T-helper 1 cell treated with Interleukin-12 subunit alpha and Interleukin-12 subunit beta and Interleukin-4 antibody, amounts not matched to agents 30 ng/mL and 1 ng/mL, for 36 hours (primary cell): ENCODE data around the gene CCR9. TPM values are rescaled to one million over a fixed set of nuclear protein-coding genes. Genes with fewer than 3 reads are reported as not detected.

Source experiments
- intact Hi-C: fragments of 100-400 bp; cut with micrococcal nuclease; formaldehyde crosslinking; loops from one replicate; pipeline ENCODE4 v1.15.1; 2024
- total RNA-seq: library from RNA; stranded (reverse); gene quantifications from 2 replicates; pipeline ENCODE4 v1.2.3, GENCODE V29; 2022

CCR9 gene
- total RNA-seq, 1 donor from 2014 or later = not detected

DNA sequence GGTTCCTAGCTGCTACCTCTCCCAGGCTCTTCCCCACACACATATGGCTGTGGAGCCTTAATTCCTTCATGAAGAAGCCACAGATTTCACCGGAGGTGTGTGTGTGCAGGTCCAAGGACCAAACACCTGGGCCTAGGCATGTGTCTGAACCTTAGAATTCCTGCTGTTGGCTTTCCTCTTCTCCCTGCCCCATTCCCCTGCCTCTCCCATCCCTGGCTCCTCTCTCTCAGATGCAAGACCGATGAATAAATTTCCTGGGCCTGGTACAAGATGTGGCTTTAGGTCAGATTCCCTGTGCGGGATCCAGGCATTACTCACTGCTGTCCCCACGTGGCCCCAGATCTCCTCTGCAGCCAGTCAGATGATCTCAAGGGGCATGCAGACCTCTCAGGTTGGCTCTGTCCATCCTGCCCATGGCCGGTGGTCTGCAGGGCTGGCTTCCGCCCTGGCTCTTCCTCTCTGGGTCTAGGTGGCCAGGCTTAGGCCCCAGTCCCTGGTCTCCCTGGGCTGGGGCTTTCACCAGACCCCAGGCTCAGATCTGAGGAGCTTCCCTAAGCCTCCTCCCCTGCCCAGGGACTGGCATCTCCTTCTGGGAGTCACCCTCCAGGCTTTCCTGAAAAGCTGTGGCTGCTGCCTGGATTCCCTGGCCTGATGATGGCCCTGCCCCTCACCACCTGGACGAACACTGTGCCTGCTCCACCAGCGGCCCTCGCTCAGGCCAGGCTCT, 20.5 kb downstream of the CCR9 start:
- intact Hi-C loops = loop anchor here (5.0 kb wide), 1 partner anchor 65 kb away; the partner anchor contains the start of gene LZTFL1

DNA sequence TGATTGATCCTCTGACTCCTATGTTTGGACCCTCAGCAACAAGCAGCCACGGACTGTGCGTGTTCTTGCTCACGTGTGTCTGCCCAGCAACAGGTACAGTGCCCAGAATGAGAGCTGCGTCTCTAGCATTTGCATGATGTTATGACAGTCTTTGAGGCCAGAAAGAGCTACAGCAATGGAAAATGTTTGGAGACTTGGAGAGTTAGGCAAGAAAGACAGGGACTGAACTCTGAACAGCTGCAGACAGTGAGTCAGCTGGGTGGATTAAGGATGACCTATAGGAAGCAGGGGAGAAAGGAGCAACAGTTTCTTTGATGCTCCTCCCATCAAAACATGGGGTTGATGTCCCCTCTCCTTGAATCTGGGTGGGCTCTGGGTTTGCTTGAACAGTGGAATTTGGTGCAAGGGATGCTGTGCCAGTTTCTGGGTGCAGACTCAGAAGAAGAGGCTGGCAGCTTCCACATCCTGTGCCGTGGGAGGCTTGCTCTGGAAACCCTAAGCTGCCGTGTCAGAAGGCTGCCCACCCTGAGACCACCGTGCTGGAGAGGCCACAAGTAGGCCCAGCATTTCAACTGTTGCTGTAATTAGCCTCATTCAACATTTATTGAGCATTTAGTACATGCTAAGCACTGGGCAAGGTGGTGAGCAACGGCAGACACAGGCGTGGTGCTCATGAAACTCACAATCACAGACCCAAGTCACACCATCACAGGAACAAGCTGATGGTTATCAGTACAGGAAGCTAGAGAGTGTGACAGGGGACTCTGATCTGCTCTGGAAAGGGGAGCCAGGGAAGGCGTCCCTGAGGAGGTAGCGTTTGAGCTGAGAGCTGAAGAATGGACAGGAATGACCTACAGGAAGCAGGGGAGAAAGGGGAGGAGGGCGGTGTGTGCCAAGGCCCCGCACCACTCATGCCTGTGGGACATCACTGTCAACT, 21.7 kb downstream of the CCR9 start:
- intact Hi-C loops = loop anchor here (1.0 to 5.0 kb wide), 2 partner anchors 8 to 66 kb away; partner anchors contain the start of gene LZTFL1

DNA sequence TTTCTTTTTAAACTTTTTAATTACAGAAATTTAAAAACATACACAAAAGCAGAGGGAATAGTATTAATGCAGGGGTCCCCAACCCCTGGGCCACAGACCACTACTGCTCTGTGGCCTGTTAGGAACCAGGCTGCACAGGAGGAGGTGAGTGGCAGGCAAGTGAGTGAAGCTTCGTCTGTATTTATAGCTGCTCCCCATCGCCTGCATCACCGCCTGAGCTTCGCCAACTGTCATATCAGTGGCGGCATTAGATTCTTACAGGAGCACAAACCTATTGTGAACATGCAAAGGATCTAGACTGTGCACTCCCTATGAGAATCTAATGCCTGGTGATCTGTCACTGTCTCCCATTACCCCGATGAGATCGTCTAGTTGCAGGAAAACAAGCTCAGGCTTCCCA, 22.4 kb downstream of the CCR9 start:
- intact Hi-C loops = loop anchor here (1.0 to 5.0 kb wide), 2 partner anchors 8 to 66 kb away; partner anchors contain the start of gene LZTFL1

DNA sequence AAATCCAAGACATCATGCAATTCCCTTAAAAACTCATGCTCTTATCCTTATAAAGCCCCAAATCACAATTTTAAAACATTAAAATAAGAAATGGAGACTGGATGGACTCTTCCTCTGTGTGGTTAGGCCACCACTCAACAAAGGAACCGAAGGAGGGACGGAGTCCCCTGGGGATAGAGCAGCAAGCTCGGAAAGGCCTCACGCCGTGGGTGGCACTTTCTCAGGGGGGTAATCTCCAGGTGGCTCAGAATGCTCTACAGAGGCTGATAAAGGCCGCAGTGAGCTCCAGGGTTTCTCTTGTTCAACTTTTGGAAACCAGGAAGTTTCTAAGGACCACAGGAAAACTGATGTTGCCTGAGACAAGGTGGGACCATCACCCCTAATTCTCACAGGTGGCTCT, 23.2 kb downstream of the CCR9 start:
- intact Hi-C loops = loop anchor here (5.0 kb wide), 1 partner anchor 67 kb away; the partner anchor contains the start of gene LZTFL1

DNA sequence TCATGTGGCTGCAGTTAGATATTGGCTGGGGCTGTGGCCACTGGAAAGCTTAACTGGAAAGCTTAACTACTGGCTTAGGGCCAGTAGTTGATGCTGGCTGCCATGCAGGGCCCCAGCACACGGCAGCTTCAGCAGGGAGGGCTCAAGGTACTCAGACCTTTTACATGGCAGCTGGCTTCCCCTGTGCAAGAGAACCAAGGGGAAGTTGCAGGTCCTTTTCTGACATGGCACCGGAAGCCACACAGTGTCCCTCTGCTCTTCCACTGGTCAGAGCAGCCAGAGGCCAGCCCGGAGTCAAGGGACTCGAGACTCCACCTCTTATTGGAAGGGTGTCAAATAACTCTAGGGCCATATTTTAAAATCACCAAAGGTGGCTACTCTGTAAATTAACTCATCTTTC, 24.5 kb downstream of the CCR9 start:
- intact Hi-C loops = no loop called here

DNA sequence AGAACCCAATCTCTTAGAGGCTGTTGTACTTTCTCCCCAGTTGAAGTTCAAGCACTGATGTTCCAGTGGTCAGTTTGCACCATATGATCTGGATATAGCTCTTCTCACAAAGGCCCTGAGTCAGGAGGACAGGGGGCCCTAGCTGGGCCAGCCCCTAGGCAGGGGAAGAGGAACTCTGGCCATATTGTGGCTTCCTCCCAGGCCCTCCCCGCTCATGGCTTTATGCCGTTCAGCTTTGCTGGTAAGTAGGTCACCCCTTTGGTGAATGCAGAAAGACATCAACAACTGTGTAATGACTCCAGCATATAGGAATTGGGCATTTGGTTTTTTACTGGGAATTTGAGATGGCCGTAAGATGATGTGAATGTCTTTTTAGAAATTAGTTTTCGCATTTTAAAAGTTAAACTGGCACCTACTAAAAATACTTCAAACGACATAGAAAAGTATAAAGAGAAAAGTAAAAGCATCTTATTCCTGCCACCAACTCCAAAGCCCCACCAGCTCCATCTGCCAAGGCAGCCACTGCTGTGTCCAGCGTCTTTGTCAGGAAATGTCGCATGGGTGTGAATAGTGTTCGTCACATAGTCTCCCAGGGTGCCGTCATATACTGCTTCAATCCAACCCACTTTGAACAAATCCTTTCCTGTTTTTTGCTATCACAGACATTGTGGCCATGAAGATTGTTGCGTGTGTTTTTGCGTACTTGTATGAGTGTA, 25.3 kb downstream of the CCR9 start:
- intact Hi-C loops = no loop called here

DNA sequence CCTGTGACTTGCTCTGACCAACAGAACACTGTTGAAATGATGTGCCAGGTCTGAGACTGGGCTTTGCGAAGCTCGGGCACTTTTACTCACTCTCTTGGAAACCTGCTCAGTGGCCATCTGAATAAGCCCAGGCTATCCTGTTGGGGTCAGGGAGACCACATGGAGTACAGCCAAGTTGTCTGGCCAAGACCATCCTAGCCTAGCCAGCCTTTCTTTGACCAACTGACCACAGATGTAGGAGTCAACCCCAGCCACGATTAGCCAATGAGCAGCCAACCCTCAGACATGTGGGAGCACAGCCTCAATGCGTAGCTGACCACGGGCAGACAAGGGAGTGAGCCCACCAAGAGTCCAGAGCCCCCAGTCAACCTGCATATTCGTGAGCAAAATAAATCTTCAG, 26.1 kb downstream of the CCR9 start:
- intact Hi-C loops = no loop called here

DNA sequence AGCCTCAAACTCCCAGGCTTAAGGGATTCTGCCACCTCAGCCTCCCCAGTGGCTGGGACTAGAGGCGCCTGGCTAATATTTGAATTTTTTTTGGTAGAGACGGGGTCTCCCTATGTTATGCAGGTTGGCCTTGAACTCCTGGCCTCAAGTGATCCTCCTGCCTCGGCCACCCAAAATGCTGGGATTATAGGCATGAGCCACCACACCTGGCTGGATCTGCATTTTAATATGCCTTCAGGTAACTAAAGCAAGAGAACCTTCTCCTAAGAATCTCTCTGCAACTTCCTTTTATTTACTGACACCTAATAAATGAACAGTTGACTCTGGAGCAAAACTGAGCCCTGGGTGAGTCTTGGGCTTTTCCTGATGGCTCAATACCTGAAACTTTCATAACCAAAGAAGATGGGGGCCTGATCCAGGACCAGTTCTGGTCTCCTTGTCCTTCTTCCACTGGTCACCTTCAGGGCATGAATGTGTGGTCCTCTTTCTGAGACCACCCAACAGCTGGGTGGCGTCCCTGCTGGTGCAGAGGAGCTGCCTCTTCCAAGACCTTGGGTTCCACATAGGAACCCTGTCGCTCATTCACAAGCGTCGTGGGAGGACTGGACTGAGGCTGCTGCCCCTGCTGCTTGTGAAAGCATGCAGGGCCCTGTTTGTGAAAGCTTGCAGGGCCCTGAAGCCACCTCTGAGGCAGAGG, 28.2 kb downstream of the CCR9 start:
- intact Hi-C loops = loop anchor here (1.0 to 5.0 kb wide), 3 partner anchors 32 to 222 kb away; no protein-coding TSS in a partner anchor

DNA sequence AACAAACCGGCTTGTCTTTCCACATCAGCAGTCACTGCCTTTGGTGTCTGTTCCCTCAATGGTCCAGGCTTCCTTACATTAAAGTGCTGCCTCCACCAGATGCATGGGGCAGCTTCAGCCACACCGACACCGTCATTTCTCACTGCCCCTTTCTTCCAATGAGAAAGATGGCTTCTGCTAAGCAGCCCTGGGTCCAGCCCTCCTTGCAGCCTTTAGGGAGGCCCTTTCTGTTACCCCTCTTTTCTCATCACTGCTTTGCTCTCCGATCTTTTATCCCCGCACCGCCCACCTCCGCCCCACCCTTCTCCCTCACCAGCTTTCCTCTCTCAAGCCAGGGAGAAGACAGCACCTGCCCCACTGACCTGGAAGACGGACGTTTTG, 28.7 kb downstream of the CCR9 start:
- intact Hi-C loops = loop anchor here (1.0 to 5.0 kb wide), 3 partner anchors 33 to 223 kb away; no protein-coding TSS in a partner anchor

DNA sequence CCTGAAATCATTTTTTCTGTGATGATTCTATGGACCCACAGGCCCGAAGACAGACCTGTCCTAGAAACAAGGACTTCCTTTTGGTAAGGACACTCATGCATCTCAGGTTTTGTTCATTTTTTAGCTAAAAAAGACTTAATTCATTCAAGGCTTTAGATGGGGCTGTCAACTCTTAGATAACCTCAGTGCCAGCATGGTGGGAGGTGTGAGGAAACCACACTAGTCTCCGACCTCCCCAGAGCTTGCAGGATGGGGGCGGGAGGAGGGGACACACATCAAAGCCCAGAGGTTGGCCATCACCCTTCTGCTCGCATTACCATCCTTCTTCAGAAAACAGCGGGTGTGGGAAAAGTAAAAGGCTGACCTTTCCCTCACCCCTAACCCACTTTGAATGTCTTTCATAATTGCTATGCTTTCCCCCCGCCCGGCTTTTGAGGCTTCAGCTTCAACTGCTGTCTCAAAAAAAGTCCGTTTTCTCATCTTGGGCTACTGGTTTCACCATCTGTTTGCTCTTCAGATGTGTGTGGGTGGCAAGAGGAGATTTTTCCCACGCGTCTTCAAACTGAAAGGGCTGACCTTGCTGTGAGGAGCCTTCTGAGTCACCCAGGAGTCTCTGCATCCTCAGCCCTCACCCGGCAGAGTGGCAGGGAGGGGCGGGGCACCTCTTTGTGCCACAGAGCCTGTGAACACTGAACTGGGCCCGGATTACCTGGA, 29.3 kb downstream of the CCR9 start:
- intact Hi-C loops = loop anchor here (1.0 to 5.0 kb wide), 4 partner anchors 7 to 223 kb away; no protein-coding TSS in a partner anchor

DNA sequence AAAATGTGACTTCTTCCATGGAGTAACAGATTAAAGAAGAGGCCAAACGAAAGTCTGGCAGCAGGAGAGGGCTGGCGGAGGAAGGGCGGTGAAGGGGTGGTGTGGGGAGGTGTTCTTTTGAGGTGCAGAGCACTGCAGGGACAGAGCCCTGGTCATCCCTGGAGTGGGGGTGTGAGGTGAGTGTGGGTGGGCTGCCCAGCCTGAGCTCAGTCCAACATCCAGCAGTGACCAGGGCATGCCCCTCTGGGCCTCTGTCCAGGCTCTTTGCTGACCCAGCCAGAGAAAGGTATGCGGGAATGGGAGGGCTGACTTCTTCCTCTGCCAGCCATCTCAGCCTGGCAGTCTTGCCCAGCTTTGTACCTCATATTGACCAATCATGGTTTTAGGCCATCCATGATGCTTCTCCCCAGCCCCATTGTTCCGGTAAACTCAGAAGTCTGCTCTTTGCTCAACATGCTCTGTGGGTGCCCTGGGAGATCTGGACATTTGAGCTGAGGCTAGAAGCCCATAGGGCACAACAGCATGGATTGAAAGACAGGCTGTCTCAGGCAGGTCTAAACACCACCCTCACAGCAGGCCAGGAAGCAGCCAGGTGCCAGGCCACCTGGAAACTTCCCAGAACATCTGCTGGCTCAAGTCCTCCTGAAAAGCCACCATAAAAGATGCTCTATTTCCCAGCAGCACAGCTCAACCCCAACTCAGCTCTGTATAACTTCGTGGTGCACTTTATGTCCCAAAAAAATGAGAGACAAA, 31.0 kb downstream of the CCR9 start:
- intact Hi-C loops = loop anchor here (5.0 kb wide), 2 partner anchors 35 to 225 kb away; no protein-coding TSS in a partner anchor

DNA sequence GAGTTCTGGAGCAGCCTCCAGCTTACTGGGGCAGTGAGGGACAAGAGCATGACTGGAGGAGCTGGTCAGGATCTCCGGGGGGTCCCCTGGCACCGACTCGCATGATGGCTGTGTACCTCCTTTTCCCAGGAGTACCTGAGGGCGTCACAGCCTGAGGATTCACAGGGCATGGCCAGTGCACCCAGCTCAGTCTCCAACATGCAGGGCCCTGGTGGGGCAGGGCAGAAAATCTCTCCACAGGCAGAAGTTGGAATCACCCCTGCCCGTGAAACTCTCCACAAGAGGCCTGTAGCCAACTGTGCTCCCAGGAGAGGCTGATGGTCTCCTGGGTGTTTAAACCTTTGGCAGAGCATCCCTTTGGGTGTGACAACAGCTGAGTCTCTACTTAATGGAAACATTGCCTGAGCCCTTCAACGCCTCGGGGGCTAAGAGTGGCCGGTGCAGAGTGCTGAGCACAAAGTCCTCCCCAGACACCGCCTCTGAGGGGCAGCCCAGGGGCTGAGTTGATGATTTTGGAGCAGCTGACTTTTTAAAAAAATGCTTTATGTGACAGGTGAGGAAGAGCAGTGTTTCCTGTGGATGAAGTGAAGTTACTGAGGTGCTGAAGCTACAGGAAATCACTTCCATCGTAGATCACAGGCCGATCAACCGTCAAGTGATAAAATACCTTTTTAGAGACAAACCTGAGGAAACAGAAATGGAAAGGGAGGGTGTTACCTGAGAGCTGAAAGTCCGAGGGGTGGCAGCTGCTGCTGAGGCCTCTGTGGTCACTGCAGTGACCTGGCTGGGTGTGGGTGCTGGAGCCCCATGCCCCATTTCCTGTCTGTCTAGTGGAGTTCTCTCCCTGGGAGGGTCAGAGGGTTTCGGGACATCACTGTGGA, 35.1 kb downstream of the CCR9 start:
- intact Hi-C loops = no loop called here

DNA sequence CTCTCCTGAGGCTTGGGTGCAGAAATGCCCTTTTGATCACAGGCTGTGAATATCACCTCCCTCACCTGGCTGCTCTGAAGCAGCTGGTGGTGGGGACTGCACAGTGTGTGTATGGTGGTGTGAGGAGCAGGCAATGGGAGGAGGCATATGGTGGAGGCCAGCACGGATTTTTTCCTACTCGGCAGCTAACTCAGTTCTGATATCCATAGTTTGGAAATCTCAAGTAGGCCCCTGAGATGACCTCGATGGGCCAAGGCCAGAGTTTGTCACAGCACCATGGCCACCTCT, 35.6 kb downstream of the CCR9 start:
- intact Hi-C loops = no loop called here

DNA sequence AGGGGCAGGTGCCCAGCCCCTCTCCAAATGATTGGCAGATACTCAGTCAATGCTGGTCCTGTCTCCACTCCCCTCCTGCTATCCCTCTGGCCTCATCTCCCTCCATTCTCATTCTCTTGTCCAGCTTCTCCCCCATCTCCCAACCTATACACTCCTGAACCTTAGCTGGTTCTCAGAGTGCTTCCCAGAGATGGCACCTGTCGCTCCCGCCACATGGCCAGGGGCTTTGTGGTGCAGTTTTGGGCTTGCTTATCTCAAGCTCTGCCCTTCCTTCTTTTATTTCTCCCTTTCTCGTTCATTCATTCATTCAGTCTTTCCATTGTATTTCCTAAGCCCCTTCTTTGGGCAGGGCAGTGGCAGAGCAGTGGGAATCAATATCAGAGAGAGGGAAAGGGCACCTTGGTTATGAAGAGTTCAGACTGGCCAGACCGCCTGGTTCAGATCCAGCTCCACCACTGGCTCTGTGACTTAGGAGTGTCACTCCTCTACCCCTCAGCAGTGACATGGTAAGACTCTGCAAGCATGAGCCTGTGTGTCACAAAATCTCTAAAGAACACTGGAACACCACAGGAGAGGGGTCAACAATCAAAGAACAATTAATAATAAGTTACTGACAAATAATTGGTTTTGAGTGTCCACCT, 36.7 kb downstream of the CCR9 start:
- intact Hi-C loops = no loop called here

DNA sequence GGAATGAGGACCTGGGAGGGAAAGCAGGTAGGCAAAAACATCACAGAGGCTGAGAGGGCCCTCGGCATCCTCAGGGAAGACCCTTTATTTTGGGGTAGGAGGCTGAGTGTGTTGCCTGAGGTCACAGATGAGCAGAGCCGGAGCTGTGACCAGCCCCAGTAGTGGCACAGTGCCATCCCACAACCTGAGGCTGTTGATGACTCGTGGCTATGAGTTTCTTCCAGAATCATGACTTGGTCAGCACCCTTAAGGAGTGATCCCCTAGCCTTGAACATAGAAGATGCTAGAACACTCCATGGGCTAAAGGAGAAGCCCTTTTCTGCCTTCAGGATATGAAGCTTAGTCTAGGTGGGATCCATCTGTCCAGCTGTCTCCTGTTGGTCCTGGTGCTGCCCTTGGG, 37.4 kb downstream of the CCR9 start:
- intact Hi-C loops = no loop called here

DNA sequence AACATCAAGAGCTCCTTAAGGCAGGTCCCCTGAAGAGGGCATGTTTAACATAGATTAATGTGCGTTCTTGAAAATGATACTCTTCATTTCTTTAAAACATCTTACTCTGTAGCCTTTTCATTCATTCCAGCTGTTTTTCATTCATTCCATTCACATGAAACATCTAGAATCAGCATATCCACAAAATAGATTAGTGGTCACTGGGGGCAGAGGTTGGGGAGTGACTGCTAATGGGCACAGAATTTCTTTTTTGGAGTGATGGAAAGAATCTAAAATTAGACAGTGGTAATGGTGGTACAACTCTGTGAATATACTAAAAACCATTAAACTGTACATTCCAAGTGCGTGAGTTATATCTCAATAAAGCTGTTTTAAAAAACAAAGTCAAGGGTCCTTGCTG, 41.5 kb downstream of the CCR9 start:
- intact Hi-C loops = loop anchor here (2.0 kb wide), 1 partner anchor 263 kb away; no protein-coding TSS in a partner anchor

DNA sequence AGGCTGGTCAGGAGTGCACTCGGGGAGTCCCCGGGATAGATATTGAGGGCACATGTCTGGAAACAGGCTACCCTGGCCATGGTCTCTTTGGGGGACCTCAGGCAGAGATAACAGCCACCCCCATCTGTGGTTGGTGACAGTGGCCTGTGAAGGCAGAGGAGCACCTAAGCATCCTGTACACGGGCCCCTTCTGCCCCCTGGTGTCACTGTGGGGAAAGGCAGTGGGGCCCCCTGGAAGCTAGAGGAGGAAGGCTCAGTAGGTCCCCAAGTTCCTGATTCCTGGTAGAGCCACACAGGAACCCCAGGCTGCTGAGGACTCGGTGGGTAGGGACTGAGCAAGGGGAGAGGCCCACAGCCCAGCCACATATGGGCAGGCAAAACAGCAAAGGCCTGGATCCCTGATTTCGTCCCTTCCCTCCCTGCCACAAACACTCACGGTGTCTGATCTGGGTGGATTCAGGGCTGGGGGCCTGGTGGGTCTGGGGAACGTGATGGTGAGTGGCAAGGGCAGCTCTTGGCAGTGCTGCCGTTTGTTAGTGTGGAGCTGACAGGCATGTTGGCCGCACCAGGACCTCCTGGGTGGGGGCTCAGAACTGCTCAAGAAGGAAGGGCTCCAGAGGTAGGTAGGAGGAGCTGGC, 42.8 kb downstream of the CCR9 start:
- intact Hi-C loops = loop anchor here (1.0 to 2.0 kb wide), 4 partner anchors 168 to 892 kb away; no protein-coding TSS in a partner anchor
